Measurements from ENCODE around the gene PRSS50.
A peak's percentile ranks its signal among the peaks of the same experiment; 100 is the strongest.

DNA sequence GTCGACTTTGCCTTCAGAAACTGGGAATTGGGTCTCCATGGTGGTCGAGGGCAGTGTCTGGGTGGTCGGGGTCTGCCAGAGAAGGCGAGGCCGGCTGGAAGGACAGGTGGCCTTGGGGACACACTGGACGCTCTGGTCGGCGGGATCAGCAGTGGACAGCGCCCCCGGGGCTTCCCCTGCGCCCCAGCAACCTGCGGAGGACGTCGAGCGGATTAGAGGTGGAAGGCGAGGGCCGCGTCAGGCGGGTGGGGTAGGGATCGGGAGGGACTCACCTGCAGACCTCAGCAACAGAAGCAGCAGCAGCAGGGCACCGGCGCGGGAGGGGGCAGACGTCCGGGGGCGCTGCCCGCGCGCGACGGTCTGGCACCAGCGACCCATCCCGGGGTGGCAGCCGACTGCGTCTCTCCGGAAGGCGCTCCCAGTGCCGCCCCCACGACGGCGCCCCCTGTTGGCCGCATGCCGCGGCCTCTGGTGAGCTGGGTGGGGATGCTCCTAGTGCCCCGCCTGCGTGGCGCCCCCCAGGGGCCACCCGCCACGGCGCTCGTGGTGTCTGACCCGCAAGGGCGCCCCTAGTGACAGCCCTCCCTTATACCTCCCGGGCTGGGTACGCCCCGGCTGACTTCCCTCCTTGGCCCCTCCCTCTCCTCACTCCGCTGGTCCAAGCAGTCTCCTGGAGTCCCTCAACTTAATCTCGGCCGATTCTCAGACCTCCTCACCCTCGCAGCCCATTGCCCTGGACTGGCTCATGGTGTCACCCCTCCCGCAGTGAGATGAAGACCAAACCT is at the start of gene PRSS50:
- TF ChIP-seq CTCF (IDR thresholded peaks at IDR 0.05): peak in 1 of 7 experiments; percentile 27
- no peak for TF ChIP-seq POLR2A (IDR thresholded peaks at IDR 0.05)

All from body of pancreas (tissue), 4 donors.